HepG2 (cell line): ENCODE data around the gene MTHFSD.

Experiments used
- ATF2 ChIP-seq: sonication (generic); formaldehyde crosslinking; IDR thresholded peaks from 2 replicates; pipeline ENCODE4 v1.4.0; 2020; ENCODE audit warnings: missing genetic modification reagents
- TP53 ChIP-seq: sonication (generic); formaldehyde crosslinking; conservative IDR thresholded peaks from 2 replicates; pipeline ENCODE4 v1.4.0; 2020; ENCODE audit warnings: missing genetic modification reagents
- ZNF720 ChIP-seq: sonication (generic); formaldehyde crosslinking; IDR thresholded peaks from 2 replicates; pipeline ENCODE4 v1.4.0; 2020; ENCODE audit warnings: missing genetic modification reagents

GRCh38 chr16:86523166-86523740 lies 31.8 kb downstream of the MTHFSD start:
- TF ChIP-seq ATF2 (no peak), TP53 (CRISPR knock-in tag) (no peak), ZNF720 (no peak)
